Superior temporal gyrus (tissue), 1 donor: ENCODE results near the gene RGCC.

Experiments used
- DNase-seq: peaks from one replicate; pipeline ENCODE4 v3.0.0-alpha.2; 2016; ENCODE audit errors: extremely low spot score

RGCC gene

GRCh38 chr13:41453620-41454019 lies 3.7 kb upstream of the RGCC start:
- no peak for DNase-seq

- DNase-seq = no peak
Observed at GRCh38 chr13:41454170-41454569, 3.2 kb upstream of the RGCC start.

- DNase-seq = no peak
Observed at GRCh38 chr13:41455725-41456419, 1.5 kb upstream of the RGCC start.

GRCh38 chr13:41457589-41458186 lies 338 bp downstream of the RGCC start:
- no peak for DNase-seq

DNA sequence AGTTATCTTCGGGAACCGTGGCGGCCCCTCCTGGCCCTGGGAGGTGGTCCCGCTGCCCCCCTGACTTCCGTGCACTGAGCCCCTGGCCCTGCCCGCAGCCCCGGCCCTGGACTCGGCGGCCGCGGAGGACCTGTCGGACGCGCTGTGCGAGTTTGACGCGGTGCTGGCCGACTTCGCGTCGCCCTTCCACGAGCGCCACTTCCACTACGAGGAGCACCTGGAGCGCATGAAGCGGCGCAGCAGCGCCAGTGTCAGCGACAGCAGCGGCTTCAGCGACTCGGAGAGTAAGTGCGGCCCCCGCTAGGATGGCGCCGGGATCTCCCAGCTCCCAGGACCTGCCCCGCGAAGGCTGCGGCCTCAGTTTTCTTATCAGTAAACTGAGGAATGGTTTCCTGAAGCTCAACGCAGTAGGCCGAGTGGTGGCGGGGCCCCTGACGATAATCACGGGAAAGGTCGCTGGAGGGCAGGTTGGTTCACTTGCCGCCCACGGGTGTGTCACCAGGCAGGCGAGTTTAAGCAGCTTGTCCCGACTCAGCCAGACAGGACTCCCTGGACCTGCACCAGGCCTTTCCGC lies 924 bp downstream of the RGCC start:
- peak; percentile 47 for DNase-seq

DNA sequence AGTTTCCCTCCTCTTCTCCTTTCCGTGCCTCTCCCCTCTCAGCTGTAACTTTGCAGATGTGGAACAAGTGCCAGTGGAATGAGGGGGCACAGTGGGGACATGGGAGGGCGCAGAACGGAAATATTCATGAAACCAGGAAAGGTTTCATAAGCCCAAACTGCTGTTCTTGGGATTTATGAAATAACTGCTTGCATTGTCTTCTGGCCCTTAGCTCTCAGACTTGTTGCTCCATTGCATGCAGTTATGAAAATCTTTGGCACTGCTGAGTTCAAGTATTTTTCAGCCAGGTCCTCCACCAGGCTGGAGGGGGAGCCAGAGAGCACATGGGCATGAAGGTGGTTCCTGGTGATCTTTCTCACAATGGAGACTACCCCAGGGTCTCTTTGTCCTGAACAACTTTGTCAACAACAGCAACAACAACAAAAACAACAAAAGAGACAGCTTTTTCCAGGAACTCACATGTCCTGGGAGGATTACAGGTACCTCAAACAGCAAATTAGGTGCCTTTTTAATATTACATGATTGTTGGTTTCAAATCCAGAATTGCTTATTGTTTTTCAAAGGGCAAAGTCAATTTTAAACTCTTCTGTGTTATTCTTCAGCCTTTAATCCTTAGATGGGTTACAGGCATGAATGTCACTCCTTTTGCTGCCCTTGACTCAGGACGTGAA lies 1.5 kb downstream of the RGCC start:
- peak; percentile 65 for DNase-seq

- DNase-seq = peak; percentile 74
Observed at GRCh38 chr13:41459432-41460073, 2.2 kb downstream of the RGCC start.

DNA sequence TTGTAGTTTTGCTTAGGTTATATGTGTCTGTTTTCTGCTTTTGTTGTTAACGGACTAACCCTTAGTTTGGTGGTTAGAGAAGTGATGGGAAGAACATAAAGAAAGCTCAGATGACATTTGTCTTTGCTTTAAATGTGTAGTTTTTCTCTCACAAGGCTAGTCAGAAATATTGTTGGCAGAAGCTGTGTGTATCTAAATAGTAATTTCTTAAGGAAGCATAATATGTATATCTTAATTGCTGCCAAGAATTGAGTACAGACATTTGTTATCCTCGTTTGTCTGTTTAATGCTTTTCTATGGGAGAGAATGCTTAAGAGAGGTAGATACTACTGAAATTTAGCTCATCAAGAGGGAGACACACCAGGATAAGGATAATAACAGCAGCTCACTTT lies 2.7 kb downstream of the RGCC start:
- DNase-seq = peak; percentile 71

DNA sequence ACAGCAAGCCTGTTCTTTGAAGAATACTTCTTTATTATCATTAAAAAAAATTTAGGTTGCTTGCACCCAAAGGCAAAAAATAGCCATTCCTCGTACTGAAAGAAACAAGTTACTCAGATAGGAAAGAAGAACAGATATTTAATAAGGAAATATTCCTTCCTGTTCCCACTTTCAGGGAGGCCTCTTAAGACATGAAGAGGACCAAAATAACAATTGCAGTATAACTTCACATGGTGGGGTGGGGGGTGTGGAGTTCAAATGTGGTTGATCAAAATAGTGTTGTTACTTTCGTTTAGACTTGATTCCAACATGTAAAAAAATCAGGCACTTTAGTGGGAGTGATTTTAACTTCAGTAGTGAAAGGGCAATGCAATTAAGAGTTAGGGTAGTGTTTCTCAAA lies 3.6 kb downstream of the RGCC start:
- peak; percentile 24 for DNase-seq

DNA sequence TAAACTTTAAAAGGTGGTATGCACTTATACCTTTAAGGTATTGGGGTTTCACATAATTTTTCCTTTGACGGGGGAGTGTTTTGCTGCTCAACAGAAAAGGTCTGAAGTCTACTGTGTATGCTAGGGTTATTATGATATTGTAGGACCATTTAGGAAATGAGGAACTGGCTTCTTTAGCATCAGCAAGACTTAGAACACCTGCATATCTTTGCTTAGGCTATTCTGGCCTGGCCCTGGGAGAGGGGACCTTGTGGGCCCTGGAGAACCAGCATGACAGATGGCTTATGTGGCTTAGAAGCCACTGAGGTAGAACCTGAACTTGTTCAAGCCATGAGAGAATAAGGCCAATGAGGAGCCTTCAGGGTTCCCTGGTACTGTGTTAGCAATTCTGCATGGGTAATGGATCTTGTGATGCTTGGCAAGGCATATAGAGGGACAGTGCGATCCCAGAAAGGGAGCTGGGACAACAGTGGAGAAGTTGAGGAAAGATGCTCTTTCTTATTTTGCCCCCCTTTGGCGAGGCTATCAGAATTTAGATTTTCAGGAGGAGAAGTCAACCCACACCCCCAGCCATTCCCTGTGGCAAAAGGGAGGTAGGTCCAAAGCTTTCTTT lies 4.3 kb downstream of the RGCC start:
- no peak for DNase-seq

- DNase-seq = no peak
Observed at GRCh38 chr13:41462427-41462826, 5.1 kb downstream of the RGCC start.

- DNase-seq = no peak
Observed at GRCh38 chr13:41463838-41464602, 6.7 kb downstream of the RGCC start.

GRCh38 chr13:41465241-41465847 lies 8.0 kb downstream of the RGCC start:
- peak; percentile 18 for DNase-seq

GRCh38 chr13:41465898-41466320 lies 8.6 kb downstream of the RGCC start:
- DNase-seq = no peak

GRCh38 chr13:41467425-41467945 lies 10.1 kb downstream of the RGCC start:
- peak; percentile 78 for DNase-seq

GRCh38 chr13:41468631-41469030 lies 11.3 kb downstream of the RGCC start:
- no peak for DNase-seq

GRCh38 chr13:41470196-41470595 lies 12.8 kb downstream of the RGCC start:
- no peak for DNase-seq

DNA sequence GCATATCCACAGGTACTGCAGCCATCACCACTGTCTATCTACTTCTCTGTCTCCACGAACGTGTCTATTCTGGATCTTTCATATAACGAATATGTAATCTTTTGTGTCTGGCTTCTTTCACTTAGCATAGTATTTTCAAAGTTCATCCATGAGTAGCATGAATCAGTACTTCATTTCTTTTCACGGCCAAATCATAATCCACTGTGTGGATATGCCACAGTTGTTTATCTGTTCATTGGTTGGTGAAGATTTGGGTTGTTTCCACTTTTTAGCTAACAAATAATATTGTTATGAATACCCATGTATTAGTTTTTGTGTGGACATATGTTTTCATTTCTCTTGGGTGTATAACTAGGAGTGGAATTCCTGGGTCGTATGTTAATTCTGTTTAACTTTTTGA lies 14.4 kb downstream of the RGCC start:
- peak; percentile 6 for DNase-seq

- DNase-seq = no peak
Observed at GRCh38 chr13:41487222-41487621, 29.9 kb downstream of the RGCC start.

DNA sequence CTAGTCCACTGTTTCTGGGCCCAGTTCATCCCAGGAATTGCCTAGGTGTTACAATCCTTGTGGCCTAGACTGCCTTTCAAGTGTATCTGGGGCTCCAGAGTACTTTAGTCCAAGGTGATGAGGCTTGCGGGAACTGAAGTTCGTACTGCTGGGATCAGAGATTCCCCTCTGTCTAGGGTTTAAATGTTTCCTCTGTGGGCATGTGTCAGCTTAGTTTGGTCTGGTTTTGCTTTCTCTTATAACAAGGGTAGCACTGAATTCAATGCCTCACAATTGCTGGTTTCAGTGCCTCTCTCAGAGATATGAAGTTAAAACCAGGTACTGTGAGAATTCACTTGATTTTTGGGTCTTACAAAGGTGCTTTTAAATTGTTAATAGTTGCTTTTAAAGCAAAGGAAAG lies 30.8 kb downstream of the RGCC start:
- DNase-seq = no peak
